AG04450 (cell line): ENCODE data around the gene VPS11. TPM values are rescaled to one million over a fixed set of nuclear protein-coding genes. Genes with fewer than 3 reads are reported as not detected.
A peak's percentile ranks its signal among the peaks of the same experiment; 100 is the strongest.

Experiments
- CTCF ChIA-PET: fragments of 300-600, 350-600 bp; formaldehyde crosslinking; extraction: SDS; loops from one replicate; lab custom pipeline; 2022; ENCODE audit warnings: antibody characterized with exemption, inconsistent platforms; lab: Charles Lee
- POLR2A ChIA-PET: fragments of 350-600 bp; formaldehyde crosslinking; extraction: SDS; loops from one replicate; lab custom pipeline; 2021; ENCODE audit warnings: antibody characterized with exemption, inconsistent platforms; lab: Yijun Ruan, JAX
- DNase-seq: peaks from one replicate; pipeline ENCODE4 v3.0.0-alpha.2; 2011; ENCODE audit warnings: low read depth, low spot score
- H3K27ac ChIP-seq: one replicate; pipeline ENCODE4 v1.5.1; 2012; ENCODE audit warnings: low read depth, low read length, control low read depth
- H3K27me3 ChIP-seq: one replicate; pipeline ENCODE4 v1.6.0; 2012; ENCODE audit warnings: low read length; ENCODE audit not compliant: control insufficient read depth, insufficient read depth
- H3K4me3 ChIP-seq: 2 replicates; pipeline ENCODE4 v1.5.1; 2011; ENCODE audit warnings: mild to moderate bottlenecking, low read depth, low read length, control low read depth
- H3K9me3 ChIP-seq: 2 replicates; pipeline ENCODE4 v1.5.1; 2012; ENCODE audit warnings: low read length; ENCODE audit not compliant: control insufficient read depth, insufficient read depth
- polyA plus RNA-seq: library from polyadenylated mRNA; depleted of rRNA; stranded (reverse); fragments of >200 nt; gene quantifications from 2 replicates; pipeline ENCODE4 v1.2.3, GENCODE V29; 2011
- TF ChIP-seq, protein P1 (sequence below): IDR thresholded peaks from 2 replicates; pipeline ENCODE4 v1.5.1; 2011; ENCODE audit warnings: low read depth, low read length, control low read depth, inconsistent platforms

VPS11 gene
- polyA plus RNA-seq, 1 experiment: 9.9 TPM

GRCh38 chr11:119092880-119093842, 25.5 kb downstream of the VPS11 start:
- Histone ChIP-seq H3K27ac (peak overlapping the region; percentile 39), H3K4me3 (peak overlapping the region; percentile 76), H3K9me3 (no peaks in the 10 kb centered on the region; the same call in 1 of the 2 replicates), H3K27me3 (no peaks in the 10 kb centered on the region)
- TF ChIP-seq, protein P1, sequence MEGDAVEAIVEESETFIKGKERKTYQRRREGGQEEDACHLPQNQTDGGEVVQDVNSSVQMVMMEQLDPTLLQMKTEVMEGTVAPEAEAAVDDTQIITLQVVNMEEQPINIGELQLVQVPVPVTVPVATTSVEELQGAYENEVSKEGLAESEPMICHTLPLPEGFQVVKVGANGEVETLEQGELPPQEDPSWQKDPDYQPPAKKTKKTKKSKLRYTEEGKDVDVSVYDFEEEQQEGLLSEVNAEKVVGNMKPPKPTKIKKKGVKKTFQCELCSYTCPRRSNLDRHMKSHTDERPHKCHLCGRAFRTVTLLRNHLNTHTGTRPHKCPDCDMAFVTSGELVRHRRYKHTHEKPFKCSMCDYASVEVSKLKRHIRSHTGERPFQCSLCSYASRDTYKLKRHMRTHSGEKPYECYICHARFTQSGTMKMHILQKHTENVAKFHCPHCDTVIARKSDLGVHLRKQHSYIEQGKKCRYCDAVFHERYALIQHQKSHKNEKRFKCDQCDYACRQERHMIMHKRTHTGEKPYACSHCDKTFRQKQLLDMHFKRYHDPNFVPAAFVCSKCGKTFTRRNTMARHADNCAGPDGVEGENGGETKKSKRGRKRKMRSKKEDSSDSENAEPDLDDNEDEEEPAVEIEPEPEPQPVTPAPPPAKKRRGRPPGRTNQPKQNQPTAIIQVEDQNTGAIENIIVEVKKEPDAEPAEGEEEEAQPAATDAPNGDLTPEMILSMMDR: no peak
- CTCF ChIA-PET: interaction anchor here (1.3 to 1.9 kb wide), 3 partner anchors 9 to 104 kb away, joined by 3 to 16 read pairs (median 4); partner anchors contain the start of gene DPAGT1
- POLR2A ChIA-PET: interaction anchor here (2.5 to 2.8 kb wide), 3 partner anchors 8 to 244 kb away, joined by 23 to 49 read pairs (median 27); partner anchors contain the start of genes C2CD2L and HMBS
- DNase-seq: no peak

GRCh38 chr11:119093942-119094815, 26.6 kb downstream of the VPS11 start:
- TF ChIP-seq, protein P1: no peak
- Histone ChIP-seq H3K9me3 (no peaks in the 10 kb centered on the region; the same call in 1 of the 2 replicates), H3K4me3 (peak overlapping the region; percentile 76), H3K27me3 (no peaks in the 10 kb centered on the region), H3K27ac (peak overlapping the region; percentile 70)
- POLR2A ChIA-PET: interaction anchor here (0.6 to 2.8 kb wide), 13 partner anchors 8 to 381 kb away, joined by 3 to 49 read pairs (median 4); partner anchors contain the start of genes C2CD2L, CBL, DPAGT1 and HINFP
- no peak for DNase-seq
- CTCF ChIA-PET: interaction anchor here (0.6 to 1.9 kb wide), 14 partner anchors 9 to 405 kb away, joined by 3 to 16 read pairs (median 3); partner anchors contain the start of gene HMBS

GRCh38 chr11:119094816-119095065, 27.1 kb downstream of the VPS11 start:
- CTCF ChIA-PET: interaction anchor here (0.6 to 1.9 kb wide), 15 partner anchors 10 to 405 kb away, joined by 3 to 16 read pairs (median 3); partner anchors contain the start of gene HMBS
- TF ChIP-seq, protein P1: peak; percentile 68
- POLR2A ChIA-PET: interaction anchor here (0.6 to 2.8 kb wide), 12 partner anchors 9 to 380 kb away, joined by 3 to 49 read pairs (median 4); partner anchors contain the start of genes C2CD2L, CBL, HINFP and HMBS
- no peak for DNase-seq
- peak overlapping the region; percentile 70 for H3K27ac ChIP-seq
- peak overlapping the region; percentile 76 for H3K4me3 ChIP-seq
- no peaks in the 10 kb centered on the region for H3K27me3 ChIP-seq
- H3K9me3 ChIP-seq: no peaks in the 10 kb centered on the region; the same call in 1 of the 2 replicates

GRCh38 chr11:119095066-119095880, 27.7 kb downstream of the VPS11 start:
- CTCF ChIA-PET: interaction anchor here (0.6 to 1.9 kb wide), 12 partner anchors 10 to 243 kb away, joined by 3 to 16 read pairs (median 3); partner anchors contain the start of genes CBL and HMBS
- TF ChIP-seq, protein P1: no peak
- no peaks in the 10 kb centered on the region for H3K27me3 ChIP-seq
- peak; percentile 100 for DNase-seq
- POLR2A ChIA-PET: interaction anchor here (0.6 to 2.8 kb wide), 12 partner anchors 10 to 380 kb away, joined by 3 to 49 read pairs (median 5); partner anchors contain the start of genes C2CD2L, CBL, HINFP and HMBS
- H3K9me3 ChIP-seq: no peaks in the 10 kb centered on the region; the same call in 1 of the 2 replicates
- H3K4me3 ChIP-seq: peak overlapping the region; percentile 76
- H3K27ac ChIP-seq: peak overlapping the region; percentile 70
